Raji (cell line): Measurements from ENCODE around the gene LDB3.

Source experiments
- POLR2A ChIP-seq: IDR thresholded peaks from 2 replicates; pipeline ENCODE4 v1.6.1; 2011; ENCODE audit warnings: low read depth, low read length, control low read depth; ENCODE audit not compliant: insufficient read depth

Gene LDB3

DNA sequence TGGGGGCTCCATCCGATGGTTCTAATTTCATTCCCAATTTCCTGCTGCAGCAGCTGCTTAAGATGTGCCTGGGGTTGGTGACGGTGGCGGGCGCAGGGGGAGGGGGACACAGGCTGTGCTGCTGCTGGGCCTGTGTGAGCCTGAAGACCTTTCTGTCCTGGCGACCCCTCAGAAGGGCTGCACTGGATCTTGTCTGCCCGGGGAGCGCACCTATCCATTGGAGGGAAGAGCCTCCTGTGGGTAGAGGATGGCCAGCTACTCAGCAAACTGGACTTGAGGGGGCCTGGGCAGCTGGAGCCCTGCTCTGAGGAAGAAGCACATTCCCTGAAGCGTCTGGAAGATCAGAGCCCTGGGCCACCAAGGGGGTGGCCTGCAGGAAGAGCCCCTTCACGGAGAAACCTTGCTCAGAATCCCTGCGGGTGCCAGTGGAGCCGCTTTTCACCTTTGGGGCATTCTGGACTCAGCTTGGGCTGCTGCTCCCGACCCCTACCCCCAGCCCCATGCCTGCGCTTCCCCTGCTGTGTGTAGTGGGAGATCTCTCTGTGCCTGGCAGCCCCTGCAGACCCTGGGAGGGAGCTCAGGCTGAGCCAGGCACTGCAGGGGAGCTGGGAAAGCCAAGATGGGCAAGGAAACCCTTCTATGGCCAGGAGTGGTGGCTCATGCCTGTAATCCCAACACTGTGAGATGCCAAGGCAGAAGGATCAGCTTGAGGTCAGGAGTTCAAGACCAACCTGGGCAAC is 17.8 kb downstream of the LDB3 start:
- no peak for TF ChIP-seq POLR2A

DNA sequence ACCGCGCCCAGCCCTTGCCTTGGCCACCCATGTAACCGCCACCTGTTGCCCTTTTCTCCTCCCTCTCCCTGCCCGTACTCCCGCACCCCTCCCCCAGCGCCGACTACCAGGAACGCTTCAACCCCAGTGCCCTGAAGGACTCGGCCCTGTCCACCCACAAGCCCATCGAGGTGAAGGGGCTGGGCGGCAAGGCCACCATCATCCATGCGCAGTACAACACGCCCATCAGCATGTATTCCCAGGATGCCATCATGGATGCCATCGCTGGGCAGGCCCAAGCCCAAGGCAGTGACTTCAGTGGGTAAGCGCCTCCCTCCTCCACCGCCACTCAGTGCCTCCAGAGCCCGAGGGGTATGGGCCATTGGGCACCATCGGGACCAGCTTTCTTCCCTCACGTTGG is 18.7 kb downstream of the LDB3 start:
- TF ChIP-seq POLR2A: no peak

DNA sequence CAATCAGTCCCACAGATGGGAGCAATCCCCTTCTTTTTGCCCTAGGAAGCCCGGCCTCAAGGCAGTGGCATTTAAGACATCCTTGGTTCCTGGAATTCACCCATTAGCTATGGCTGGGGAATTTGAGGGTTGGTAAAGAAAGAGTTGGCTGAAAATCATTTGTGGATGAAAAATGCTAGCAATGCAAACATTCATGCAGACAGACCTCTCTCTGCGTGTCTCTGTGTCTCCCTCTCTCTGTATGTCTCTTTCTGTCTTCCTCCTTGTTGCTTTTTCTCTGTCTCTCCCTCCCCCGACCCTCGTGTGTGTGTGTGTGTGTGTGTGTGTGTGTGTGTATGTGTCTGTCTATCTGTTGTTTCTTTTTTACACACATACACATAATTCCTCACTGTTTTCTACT is 19.4 kb downstream of the LDB3 start:
- TF ChIP-seq POLR2A: no peak

DNA sequence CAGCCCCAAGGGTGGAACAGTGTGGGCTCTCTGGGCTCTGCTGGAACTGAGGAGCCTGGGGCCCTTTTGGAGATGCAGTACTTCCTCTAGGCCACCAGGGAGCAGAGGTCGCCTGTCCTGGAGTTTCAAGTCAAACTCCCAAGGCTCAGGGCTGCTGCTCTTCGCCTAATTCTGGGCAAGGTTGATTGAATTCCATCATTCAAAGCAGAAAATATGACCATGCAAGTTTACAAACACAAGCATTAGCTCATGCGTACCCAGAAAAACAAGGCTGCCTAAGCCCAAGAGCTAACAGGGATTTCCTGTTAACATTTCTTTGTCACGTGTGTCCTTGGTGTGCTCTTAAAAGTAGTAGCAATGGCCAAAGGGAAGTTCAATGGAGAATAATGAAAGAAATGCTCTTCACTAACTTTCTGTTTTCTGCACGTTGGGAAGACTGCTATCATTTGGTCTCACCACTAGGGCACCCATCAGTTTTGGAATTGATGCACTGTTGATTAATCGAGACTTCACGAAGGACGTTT is 20.1 kb downstream of the LDB3 start:
- TF ChIP-seq POLR2A: no peak

DNA sequence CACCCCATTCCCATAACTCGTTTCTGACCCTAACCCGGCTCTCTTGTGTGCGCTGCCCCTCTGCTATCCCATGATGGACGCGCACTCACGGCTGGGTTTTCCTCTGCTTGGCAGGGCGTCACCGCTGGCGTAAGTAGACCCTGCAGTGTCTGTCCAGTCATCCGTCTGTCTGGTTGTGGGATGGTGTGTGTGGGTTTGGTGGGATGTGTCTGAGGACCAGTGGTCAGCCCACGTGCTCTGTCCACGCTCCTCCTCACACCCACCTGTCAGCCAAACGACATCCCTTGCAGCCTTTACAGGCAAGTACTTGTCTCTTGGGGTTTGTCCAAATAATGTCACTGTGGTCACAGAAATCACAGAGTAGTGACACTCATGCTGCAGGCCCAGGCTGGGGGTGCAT is 20.8 kb downstream of the LDB3 start:
- TF ChIP-seq POLR2A: no peak

DNA sequence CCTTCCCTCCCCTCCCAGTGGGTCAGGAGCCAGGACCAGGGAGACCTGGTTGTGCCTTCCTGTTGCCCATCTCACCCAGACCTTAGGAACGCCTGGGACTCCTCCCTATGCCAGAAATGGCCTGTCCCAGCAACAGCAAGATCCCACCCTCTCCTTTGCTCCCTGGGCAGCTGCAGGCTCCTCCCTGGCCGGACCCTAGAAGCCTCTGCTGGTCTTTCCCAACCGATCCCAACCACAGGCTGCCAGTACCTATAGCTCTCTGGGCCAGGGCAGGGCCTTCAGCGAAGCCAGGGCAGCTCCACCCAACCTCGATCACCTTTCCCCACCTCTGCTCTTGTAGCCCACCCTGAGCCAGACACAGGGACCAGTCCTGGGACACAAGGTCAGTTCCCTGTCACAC is 21.9 kb downstream of the LDB3 start:
- TF ChIP-seq POLR2A: no peak

DNA sequence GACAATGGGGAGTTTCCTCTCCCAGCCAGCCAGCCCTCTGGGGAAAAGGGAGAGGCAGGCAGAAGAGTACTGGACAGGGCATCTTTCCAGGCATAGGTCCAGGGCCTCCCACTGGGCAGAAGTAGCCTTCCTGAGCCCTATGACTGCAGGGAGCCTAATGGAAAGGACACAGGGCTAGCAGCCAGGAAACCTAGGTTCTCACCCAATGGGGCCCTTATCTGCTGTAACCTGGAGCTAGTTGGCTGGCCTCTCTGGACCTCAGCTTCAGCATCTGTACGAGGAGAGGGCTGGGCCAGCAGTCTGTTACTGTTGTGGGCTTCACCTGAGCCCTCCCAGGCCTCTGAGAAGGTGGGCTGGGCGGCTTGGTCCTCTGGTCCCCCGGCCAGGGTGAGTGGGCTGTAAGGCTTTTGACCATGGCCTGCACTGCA is 22.4 kb downstream of the LDB3 start:
- TF ChIP-seq POLR2A: no peak

DNA sequence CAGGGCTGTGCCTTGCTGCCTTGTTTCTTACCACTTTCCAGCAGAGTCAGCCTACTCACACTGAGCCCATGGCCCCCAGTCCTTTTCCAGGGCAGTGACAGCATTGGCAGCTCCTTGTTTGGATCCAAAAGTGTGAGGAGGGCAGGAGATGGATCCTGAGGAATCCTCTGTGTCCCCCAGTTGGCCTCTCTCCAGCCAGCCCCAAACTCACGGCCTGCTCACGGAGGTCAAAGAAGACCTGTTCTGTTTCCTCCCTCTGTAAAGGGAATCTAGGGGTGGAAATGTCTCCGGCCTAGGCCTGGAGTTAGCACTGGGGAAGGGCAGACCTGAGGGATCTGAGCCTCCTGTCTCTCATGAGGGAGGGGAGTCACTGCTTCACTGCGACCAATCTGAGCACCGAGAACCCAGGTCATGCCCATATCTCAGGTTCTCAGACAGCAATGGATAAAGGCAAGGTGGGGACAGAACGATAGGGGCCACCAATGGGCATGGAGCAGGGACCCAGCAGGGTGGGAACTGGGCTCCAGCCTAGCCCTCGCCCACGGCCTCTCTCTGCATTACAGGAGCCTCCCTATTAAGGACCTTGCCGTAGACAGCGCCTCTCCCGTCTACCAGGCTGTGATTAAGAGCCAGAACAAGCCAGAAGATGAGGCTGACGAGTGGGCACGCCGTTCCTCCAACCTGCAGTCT is 23.2 kb downstream of the LDB3 start:
- no peak for TF ChIP-seq POLR2A

DNA sequence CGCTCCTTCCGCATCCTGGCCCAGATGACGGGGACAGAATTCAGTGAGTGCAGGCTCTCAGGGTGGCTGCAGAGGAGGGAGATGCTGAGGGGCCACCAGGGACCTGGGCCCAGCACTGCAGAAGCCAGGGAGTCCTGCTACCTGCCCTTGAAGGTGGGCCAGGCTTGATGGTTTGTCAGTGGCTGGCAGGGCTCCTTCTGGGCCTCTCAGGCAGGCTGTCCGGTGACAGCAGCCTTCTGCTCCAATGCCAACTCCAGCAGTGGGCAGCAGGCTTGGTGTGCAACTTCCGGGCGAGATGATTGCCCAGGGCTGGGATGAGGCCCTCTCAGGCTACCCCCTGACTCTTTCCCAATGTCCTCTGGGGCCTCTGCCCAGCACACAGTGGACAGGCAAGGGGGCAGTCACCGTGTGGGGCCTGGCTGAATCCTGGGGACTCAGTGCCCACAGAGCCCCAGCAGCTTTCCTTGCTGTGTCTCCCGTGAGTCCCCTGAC is 23.8 kb downstream of the LDB3 start:
- no peak for TF ChIP-seq POLR2A

DNA sequence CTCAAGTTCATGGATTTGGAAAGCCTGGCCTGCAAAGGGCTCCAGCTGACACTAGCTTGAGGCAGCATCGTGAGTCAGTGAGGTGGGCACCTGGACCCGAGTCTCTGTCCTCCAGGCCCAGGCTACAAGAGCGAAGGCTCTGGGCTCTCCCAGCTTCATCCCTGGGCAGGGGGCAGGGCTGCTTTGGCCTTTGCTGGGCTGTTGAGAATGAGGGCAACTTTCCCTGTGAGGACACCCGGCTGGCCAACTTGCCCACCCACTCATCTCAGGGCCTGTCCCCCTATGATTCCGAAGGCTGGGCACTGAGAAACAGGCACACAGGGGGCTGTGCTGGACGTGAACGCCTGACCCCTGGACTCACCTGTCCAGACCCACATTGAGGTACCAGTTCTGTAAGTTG is 24.4 kb downstream of the LDB3 start:
- no peak for TF ChIP-seq POLR2A

DNA sequence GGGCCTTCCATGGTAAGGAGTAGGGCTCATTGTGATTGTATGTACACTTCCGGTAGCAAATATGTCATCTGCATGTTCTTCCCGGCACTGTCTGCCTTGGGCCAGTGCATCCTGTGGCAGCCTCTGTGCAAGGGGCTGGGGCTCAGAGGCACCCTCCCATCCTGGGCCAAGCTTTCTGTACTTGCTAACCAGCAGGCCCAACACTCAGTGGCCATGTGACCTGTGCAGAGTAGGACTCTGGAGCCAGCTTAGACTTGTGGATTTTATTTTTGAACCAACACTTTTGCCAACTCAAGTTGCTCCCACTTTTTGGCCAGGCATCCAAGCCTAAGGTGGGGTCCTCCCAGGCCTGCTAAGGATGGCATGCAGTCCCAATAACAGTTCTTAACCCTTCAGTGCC is 25.0 kb downstream of the LDB3 start:
- no peak for TF ChIP-seq POLR2A

DNA sequence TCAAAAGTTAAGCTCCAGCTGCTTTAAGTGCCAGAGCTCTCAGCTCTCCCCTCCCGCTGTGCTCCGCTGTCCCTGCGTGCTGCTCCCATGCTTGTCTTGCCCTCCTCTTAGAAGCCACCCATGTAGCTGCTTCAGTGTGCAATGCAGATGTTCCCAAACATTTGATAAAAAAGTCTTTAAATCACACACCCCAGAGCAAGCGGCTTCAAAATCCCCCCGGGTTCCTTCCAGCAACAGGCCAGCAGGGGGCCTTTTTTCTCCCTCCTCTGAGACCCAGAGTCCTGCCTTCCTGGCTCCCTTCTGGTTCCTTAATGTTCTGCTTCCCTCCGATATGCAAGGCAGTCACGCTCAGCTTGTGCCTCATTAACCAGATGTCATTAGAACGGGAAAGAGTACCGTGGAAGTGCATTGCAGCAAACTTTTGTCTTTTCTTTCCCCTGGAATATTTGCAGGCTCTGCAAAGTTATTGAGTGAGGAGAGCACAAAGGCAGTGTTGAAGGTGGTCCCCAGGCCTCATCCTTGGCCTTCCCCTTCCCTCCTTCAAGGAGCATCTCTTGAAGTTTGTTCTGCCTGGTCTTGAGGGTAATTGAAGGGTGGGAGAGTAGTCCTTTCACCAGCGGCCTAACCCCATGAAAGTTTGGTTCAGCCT is 25.5 kb downstream of the LDB3 start:
- no peak for TF ChIP-seq POLR2A

DNA sequence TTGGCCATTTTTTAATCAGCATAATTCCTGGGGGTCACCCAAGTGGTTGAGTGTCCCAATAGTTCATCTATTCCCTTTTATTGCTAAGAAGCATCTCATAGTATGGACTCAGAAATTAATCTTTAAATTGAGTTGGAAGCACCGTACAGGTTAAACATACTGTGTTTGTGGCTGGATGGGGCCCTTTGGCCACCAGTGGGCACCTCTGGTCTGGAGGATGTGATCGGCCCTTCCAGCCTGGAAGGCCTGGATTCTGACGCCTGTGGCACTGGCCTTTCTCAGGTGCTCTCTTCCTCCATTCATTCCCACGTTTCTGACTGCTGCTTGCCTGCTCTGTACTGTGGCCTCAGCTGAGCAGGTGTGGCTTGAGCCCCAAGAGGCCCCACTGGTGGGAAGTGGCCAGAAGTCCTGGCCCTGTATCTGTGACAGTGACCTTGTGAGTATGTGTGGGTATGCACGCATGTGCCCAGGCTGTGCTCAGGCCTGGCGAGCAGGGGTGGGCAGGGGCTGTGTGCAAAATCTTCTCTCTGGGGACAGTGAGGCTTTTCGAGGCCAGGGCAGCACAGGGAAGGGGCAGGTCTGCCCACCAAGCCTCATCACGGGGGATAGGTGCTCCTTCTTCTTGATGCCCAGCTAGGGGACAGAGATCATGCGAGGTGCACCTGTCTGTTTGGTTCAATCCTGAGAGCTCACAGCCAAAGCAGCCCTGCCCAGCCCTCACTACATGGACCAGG is 30.1 kb downstream of the LDB3 start:
- TF ChIP-seq POLR2A: no peak

DNA sequence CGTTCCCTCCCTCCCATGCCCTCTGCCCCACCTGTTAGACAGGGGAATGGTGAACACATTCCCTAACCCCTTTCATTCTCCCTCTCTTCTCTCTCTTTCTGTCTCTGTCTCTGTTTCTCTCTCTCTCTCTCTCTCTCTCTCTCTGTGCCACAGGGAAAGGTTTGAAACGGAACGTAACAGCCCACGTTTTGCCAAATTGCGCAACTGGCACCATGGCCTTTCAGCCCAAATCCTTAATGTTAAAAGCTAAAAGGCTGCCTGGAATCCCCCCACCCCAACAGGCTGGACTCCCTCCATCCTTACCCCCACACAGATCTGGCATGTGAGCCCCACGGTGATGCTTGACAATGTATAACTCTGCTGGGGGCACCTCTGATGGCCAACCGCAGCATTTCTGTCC is 30.8 kb downstream of the LDB3 start:
- no peak for TF ChIP-seq POLR2A

DNA sequence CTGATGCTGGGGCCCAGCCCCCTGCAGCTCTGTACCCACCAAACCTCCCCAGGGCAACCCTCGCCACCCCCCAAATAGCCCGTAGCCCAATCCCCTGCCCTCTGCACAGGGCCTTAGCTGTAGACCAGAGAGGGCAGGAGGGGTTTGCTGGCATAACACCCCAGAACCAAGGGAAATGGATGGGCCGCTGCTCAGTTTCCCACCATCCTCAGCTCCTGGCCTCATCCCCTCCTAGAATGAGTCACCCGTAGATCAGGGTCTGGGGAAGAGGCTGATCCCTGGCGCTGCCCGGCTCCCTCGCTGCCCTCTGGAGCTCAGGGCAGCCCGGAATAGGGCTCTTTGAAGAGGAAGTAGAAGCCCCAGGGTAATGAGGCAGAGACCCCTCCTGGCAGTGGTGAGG is 31.2 kb downstream of the LDB3 start:
- no peak for TF ChIP-seq POLR2A
